RWPE2 (cell line): ENCODE measurements around the gene FBXO41.
A peak's percentile ranks its signal among the peaks of the same experiment; 100 is the strongest.

Source experiments
- ATAC-seq: fragments of 200-7000 bp; cut with Tn5 transposase; 3 replicates; pipeline ENCODE4 v1.9.1; 2021; ENCODE audit warnings: low read depth
- DNase-seq: peaks from one replicate; pipeline ENCODE4 v3.0.0-alpha.2; 2020; ENCODE audit warnings: low spot score
- H3K27ac ChIP-seq: fragments of 450-650 bp; 2 replicates; pipeline ENCODE4 v1.5.1; 2017; ENCODE audit warnings: mild to moderate bottlenecking; ENCODE audit not compliant: poor library complexity, severe bottlenecking
- H3K27me3 ChIP-seq: fragments of 250-450 bp; sonication (Bioruptor Pico); 2 replicates; pipeline ENCODE4 v1.5.1; 2021; ENCODE audit warnings: mild to moderate bottlenecking, moderate library complexity; ENCODE audit not compliant: insufficient read depth, poor library complexity, severe bottlenecking
- H3K36me3 ChIP-seq: fragments of 250-450 bp; sonication (Bioruptor Pico); 2 replicates; pipeline ENCODE4 v1.5.1; 2020; ENCODE audit warnings: low read depth, mild to moderate bottlenecking, moderate library complexity
- H3K4me1 ChIP-seq: fragments of 250-450 bp; sonication (Bioruptor Pico); 2 replicates; pipeline ENCODE4 v1.5.1; 2021; ENCODE audit warnings: mild to moderate bottlenecking, moderate library complexity; ENCODE audit not compliant: insufficient read depth, poor library complexity, severe bottlenecking
- H3K4me3 ChIP-seq: fragments of 250-450 bp; sonication (Bioruptor Pico); 2 replicates; pipeline ENCODE4 v1.5.1; 2021; ENCODE audit warnings: mild to moderate bottlenecking, moderate library complexity; ENCODE audit not compliant: severe bottlenecking
- H3K9me3 ChIP-seq: fragments of 250-450 bp; sonication (Bioruptor Pico); 2 replicates; pipeline ENCODE4 v1.5.1; 2021; ENCODE audit warnings: mild to moderate bottlenecking, moderate library complexity; ENCODE audit not compliant: severe bottlenecking
- CTCF ChIP-seq: fragments of 450-650 bp; IDR thresholded peaks from one replicate; pipeline ENCODE4 v1.5.1; 2017; ENCODE audit warnings: mild to moderate bottlenecking, moderate library complexity; ENCODE audit not compliant: poor library complexity, severe bottlenecking

Gene FBXO41

DNA sequence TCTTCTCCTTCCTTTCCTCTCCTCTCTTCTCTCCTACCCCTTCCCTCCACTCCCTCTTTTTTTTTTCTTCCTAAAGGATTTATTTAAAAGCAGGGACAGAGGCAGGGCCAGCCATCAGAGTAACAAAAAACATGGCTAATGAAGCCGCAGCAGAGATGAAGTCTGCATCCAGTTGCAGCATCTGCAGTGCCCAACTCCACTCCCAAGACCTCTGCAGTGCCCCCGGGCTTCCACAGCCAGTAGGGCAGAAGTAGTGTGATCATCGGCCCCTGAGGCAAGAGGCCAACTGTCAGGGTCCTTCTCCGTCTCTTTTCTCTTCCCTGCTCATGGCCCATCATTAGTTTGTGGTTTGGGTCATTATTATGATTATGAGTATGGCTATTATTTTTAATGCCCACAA, 13.3 kb upstream of the FBXO41 start:
- no peaks in the 10 kb centered on the region for H3K36me3 ChIP-seq
- TF ChIP-seq CTCF: no peak
- H3K27ac ChIP-seq: no peak overlapping the region
- H3K4me3 ChIP-seq: no peak overlapping the region
- peaks cover 3% of the 10 kb centered on the region for H3K9me3 ChIP-seq
- DNase-seq (no peak), ATAC-seq (no peak)
- H3K4me1 ChIP-seq: no peaks in the 10 kb centered on the region
- H3K27me3 ChIP-seq: peaks cover 31% of the 10 kb centered on the region

GRCh38 chr2:73297151-73297559, 12.9 kb upstream of the FBXO41 start:
- H3K27me3 ChIP-seq: peaks cover 35% of the 10 kb centered on the region

GRCh38 chr2:73295751-73296400, 11.6 kb upstream of the FBXO41 start:
- Histone ChIP-seq H3K4me1 (no peaks in the 10 kb centered on the region), H3K27me3 (peaks cover 44% of the 10 kb centered on the region), H3K9me3 (peaks cover 3% of the 10 kb centered on the region), H3K36me3 (no peaks in the 10 kb centered on the region), H3K27ac (no peak overlapping the region), H3K4me3 (no peak overlapping the region)
- no peak for TF ChIP-seq CTCF
- ATAC-seq: peak; percentile 42
- DNase-seq: no peak

More at GRCh38 chr2:73297151-73297559, 12.9 kb upstream of the FBXO41 start:
- H3K4me1 ChIP-seq: no peaks in the 10 kb centered on the region
- H3K36me3 ChIP-seq: no peaks in the 10 kb centered on the region
- H3K9me3 ChIP-seq: peaks cover 3% of the 10 kb centered on the region
- TF ChIP-seq CTCF: no peak
- H3K27ac ChIP-seq: no peak overlapping the region
- no peak overlapping the region for H3K4me3 ChIP-seq
- DNase-seq (no peak), ATAC-seq (peak; percentile 15; the same call in 1 of the 3 replicates)

GRCh38 chr2:73294239-73294638, 10.0 kb upstream of the FBXO41 start:
- DNase-seq: no peak
- Histone ChIP-seq H3K9me3 (peaks cover 3% of the 10 kb centered on the region), H3K4me3 (no peak overlapping the region), H3K4me1 (no peaks in the 10 kb centered on the region), H3K27me3 (peaks cover 61% of the 10 kb centered on the region), H3K36me3 (no peaks in the 10 kb centered on the region), H3K27ac (no peak overlapping the region)
- no peak for ATAC-seq
- TF ChIP-seq CTCF: no peak

DNA sequence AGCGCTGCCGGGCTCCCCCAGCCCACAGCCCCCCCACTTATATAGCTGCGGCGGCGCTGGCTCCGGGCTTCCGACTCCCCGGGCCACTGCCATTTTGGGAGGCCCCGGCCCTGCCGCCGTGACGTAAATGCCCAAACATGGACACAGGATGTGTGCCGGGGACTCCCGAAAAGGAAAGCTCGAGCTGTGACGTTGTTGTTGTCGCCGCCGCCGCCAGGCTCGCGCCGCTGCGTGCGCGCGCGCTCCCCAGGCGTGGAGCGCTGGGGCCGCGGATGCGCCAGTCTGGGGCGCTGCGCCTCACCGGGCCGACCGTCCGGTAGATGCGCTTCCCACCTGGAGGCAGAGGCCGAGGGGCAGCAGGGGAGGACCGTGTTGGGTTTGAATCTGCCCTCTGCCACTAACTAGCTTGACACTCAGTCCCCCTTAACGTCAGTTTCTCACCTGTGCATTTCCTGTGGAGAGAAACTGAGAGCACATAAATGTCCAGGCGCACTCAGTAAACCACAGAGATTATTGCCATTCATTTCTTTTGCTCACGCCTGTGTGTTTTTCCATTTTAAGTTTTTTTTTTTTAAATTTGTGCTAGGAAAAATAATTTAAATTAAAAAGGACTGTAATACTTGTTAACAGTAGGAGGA, 9.4 kb upstream of the FBXO41 start, which contains the start of gene EGR4:
Gene EGR4, minus strand, starts transcription at position 15 of the 638 bp plus-strand sequence. CDS start 231 bp downstream, outside the sequence.
- no peaks in the 10 kb centered on the region for H3K36me3 ChIP-seq
- peaks cover 62% of the 10 kb centered on the region for H3K27me3 ChIP-seq
- no peak within 1 kb of the TSS for H3K27ac ChIP-seq
- H3K4me3 ChIP-seq: peak within 1 kb of the TSS; percentile 35
- H3K9me3 ChIP-seq: peaks cover 3% of the 10 kb centered on the region
- TF ChIP-seq CTCF: no peak
- ATAC-seq: peak; percentile 53
- peak; percentile 70 for DNase-seq
- H3K4me1 ChIP-seq: no peaks in the 10 kb centered on the region
